Large intestine (tissue), 3 donors: ENCODE data around the gene RPL28. TPM values are rescaled to one million over a fixed set of nuclear protein-coding genes. Genes with fewer than 3 reads are reported as not detected.
"Not testable (repeated sequence)": the region's sequence is repeated elsewhere in the genome, so short reads cannot be mapped to it uniquely, and the experiment has no call there.

Experiments used
- DNase-seq, 2 donors: peaks; one replicate each; pipeline versions ENCODE4 v3.0.0 to v3.0.0-alpha.2; 2013
- H3K27ac ChIP-seq: one replicate; pipeline ENCODE4 v1.5.1; 2013; ENCODE audit warnings: low read length
- H3K27me3 ChIP-seq: 2 replicates; pipeline ENCODE4 v1.6.1; 2013; ENCODE audit warnings: low read length; ENCODE audit not compliant: control insufficient read depth, insufficient read depth
- H3K36me3 ChIP-seq: 2 replicates; pipeline ENCODE4 v1.6.1; 2013; ENCODE audit warnings: low read length; ENCODE audit not compliant: control insufficient read depth, insufficient read depth
- H3K4me1 ChIP-seq: one replicate; pipeline ENCODE4 v1.6.1; 2013; ENCODE audit warnings: low read length; ENCODE audit not compliant: control insufficient read depth, insufficient read depth
- H3K4me3 ChIP-seq: one replicate; pipeline ENCODE4 v1.5.1; 2013; ENCODE audit warnings: low read length
- H3K9me3 ChIP-seq: one replicate; pipeline ENCODE4 v1.6.1; 2013; ENCODE audit warnings: mild to moderate bottlenecking, low read depth, low read length, moderate library complexity; ENCODE audit not compliant: control insufficient read depth
- whole genome bisulfite sequencing: methylation state at CpG from one replicate; pipeline ENCODE4 v1.1.5; 2013; ENCODE audit warnings: low lambda C conversion rate; ENCODE audit not compliant: insufficient coverage; 5-methylcytosine and 5-hydroxymethylcytosine counted together
- polyA plus RNA-seq: library from polyadenylated mRNA; unstranded; fragments of 120-200 nt; gene quantifications from one replicate; pipeline ENCODE4 v1.2.1, GENCODE V29; 2013

RPL28 gene
- polyA plus RNA-seq, 1 donor = 2,127 TPM

DNA sequence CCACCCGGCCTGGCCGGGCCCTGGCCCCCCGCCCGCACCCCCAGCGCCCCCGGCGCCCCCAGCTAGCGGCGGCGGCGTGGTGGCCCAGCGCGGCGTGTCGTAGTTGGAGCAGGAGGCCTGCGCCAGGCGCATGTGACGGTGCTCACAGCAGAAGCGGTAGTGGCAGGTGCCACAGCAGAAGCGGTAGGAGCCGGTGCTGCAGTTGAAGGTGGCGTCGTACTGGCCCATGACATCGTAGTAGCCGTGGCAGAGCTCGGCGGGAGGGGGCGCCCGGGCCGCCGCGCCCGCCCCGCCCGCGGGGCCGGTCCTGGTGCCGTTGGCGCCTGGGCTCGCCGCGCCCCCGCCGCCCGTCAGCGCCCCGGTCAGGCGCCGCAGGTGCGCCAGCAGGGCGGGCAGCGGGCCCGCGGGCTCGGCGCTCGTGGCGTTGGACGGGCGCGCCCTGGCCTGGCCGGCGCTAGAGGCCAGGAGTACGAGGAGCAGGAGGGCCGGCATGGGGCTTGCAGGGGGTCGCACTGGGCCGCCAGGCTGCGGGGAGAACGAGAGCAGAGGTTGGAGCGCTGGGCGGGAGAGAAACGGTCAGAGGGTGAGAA lies 56.7 kb downstream of the RPL28 start:
- peaks cover 4% of the 10 kb centered on the region for H3K4me1 ChIP-seq
- DNase-seq = no peak
- H3K36me3 ChIP-seq = no peaks in the 10 kb centered on the region
- no peak overlapping the region for H3K4me3 ChIP-seq
- H3K9me3 ChIP-seq = peaks cover 9% of the 10 kb centered on the region
- H3K27ac ChIP-seq = no peak overlapping the region
- peaks cover 84% of the 10 kb centered on the region for H3K27me3 ChIP-seq
- WGBS = no CpG with 5 or more reads among the region's 72 CpGs

DNA sequence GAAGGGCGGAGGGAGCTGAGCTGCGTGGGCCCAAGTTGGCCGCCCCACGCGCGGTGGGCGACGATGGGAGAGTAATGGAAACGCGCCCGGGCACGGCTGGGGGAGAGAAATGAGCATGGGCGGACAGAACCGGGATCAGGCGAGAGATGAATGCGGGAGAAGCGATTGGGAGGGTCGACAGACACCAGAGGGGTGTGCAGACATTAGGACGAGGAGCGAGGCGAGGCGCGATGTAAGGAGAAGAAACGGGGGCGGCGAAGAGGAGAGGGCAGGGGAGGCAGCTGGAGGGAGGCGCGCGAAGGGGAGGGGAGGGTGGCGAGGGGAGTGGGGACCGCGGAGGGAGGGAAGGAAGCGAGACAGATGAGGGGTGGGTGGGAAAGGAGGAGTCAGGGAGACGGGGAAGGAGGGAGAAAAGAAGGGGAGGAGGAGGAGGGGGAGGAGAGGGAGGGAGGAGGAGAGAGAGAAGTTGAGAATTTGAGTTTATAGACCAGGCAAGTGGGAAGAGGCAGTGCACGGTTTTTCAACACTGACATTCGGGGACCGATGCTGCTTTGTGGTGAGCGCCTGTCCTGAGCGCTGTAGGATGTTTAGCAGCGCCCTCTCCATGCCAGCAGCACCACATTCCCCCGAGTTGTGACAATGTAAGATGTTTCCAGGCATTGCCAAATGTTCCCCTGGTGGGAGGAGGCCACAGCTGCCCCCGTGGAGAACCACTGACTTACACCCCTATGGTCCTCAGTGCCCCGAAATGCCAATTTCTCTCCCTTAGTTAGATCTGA lies 57.5 kb downstream of the RPL28 start, which contains the start of gene SHISA7:
Gene SHISA7, minus strand, starts transcription at position 256 of the 779 bp plus-strand sequence. CDS start 437 bp downstream, outside the sequence.
- WGBS = no CpG with 5 or more reads among the region's 43 CpGs
- H3K36me3 ChIP-seq = no peaks in the 10 kb centered on the region
- no peak within 1 kb of the TSS for H3K27ac ChIP-seq
- no peak within 1 kb of the TSS for H3K4me3 ChIP-seq
- peaks cover 4% of the 10 kb centered on the region for H3K4me1 ChIP-seq
- H3K9me3 ChIP-seq = peaks cover 9% of the 10 kb centered on the region
- peaks cover 86% of the 10 kb centered on the region for H3K27me3 ChIP-seq
- no peak for DNase-seq

DNA sequence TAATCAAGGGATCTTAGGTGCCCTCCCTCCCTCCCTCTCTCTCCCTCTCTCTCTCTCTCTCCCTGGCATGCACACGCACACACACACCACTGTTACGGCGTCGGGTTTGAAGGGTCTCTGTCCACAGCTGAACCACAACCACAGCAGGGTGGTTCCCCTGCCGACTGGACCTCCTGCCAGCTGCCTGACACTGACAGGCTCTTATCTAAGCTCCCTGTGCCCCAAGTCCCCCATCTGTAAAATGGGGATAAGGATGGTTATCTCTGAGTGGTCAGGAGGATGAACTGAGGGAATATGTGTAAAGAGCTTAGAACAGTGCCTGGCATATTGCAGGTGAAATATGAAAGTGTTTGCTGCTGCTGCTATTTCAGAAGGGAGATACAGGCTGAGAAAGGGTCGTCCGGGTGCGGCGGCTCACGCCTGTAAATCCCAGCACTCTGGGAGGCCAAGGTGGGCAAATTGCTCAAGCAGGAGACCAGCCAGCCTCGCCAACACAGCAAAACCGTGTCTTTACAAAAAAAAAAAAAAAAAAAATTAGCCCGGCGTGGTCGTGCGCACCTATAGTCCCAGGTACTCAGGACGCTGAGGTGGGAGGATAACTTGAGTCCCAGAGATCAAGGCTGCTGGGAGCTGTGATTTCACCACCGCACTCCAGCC lies 58.2 kb downstream of the RPL28 start:
- H3K27me3 ChIP-seq = peaks cover 79% of the 10 kb centered on the region

DNA sequence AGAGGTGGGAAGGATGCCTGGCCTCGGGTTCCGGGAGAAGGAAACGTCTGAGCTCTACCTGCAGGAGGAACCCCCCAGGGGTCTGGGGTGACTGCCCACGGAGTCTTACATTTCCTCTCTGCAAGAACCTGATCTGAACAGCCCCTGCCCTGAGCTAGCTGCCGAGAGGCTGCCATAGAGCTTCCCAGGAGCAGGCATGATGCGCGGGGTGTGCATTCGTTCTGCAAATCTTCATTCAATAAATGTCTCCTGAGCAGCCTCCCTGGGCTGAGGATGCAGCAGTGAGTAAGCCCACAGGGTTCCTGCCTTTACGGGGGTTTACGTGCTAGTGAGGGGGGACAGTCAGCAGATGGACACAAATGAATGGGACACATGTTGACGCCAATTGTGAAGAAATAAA lies 58.9 kb downstream of the RPL28 start:
- Histone ChIP-seq H3K4me3 (no peak overlapping the region), H3K27ac (no peak overlapping the region), H3K27me3 (peaks cover 79% of the 10 kb centered on the region), H3K9me3 (peaks cover 14% of the 10 kb centered on the region), H3K36me3 (no peaks in the 10 kb centered on the region), H3K4me1 (peaks cover 4% of the 10 kb centered on the region)
- no peak for DNase-seq
- WGBS = 74% methylated on average over 3 of the region's 11 CpGs

More for the DNA sequence above, 58.2 kb downstream of the RPL28 start:
- Histone ChIP-seq H3K9me3 (peaks cover 9% of the 10 kb centered on the region), H3K4me1 (peaks cover 4% of the 10 kb centered on the region), H3K4me3 (no peak overlapping the region), H3K27ac (no peak overlapping the region), H3K36me3 (no peaks in the 10 kb centered on the region)
- WGBS = no CpG with 5 or more reads among the region's 18 CpGs
- DNase-seq = no peak

DNA sequence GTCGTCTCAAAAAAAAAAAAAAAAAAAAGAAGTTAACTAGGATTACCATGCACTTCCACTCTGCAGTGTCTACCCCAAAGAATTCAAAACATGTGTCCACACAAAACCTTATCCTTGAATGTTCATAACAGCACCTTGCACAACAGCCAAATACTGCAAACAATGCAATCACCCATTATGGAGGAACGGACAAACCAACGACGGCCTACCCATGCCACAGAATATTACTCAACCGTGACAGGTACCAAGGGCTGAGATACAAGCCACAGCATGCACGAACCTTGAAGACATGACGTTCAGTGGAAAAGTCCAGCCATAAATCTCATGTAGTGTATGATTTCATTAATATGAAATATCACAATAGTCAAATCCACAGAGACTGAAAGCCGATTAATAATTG lies 60.3 kb downstream of the RPL28 start:
- H3K4me3 ChIP-seq = no peak overlapping the region
- H3K36me3 ChIP-seq = no peaks in the 10 kb centered on the region
- no peak for DNase-seq
- peaks cover 76% of the 10 kb centered on the region for H3K27me3 ChIP-seq
- no peak overlapping the region for H3K27ac ChIP-seq
- H3K9me3 ChIP-seq = peaks cover 9% of the 10 kb centered on the region
- H3K4me1 ChIP-seq = no peaks in the 10 kb centered on the region
- no CpG with 5 or more reads among the region's 8 CpGs for WGBS

DNA sequence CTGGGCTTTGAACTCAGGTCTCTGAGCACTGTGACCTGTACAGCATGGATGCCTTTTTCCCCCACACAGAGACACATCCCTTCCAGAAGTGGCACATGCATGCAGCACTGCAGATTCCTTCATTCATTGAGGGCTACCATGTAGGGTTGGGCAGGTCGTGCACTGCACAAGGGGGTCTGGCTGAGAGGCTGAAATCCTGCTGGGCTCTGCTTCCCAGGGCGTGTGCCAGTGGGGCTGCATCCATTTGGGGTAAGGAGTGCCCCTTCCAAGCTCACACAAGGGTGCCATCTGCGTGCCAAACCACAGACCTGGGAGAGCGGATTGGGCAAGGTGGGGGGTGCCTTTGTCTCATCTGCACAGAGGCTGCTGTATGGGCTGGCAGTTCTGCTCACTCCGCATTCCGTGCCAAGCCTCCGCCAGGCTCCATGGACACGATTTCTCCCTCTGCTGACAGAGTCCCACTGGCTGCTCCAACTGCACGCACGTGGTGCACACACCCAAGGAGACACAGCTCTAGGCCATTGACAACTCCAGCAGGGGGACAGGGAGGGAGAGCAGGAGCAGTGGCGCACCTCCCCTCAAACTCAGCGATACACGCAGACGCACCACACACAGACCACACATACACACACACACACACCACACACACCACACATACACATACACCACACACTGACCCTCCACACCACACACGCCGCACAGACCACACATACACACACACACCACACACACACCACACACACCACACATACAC lies 61.9 kb downstream of the RPL28 start:
- Histone ChIP-seq H3K4me3 (no peak overlapping the region), H3K27me3 (peaks cover 79% of the 10 kb centered on the region), H3K9me3 (peaks cover 9% of the 10 kb centered on the region), H3K4me1 (no peaks in the 10 kb centered on the region), H3K36me3 (no peaks in the 10 kb centered on the region), H3K27ac (no peak overlapping the region)
- no CpG with 5 or more reads among the region's 16 CpGs for WGBS
- DNase-seq = no peak

DNA sequence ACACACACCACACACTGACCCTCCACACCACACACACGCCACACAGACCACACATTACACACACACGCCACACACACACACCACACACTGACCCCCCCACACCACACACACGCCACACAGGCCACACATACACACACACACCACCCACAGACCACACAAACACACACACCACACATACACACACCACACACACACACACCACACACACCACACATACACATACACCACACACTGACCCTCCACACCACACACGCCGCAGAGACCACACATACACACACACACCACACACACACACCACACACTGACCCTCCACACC lies 62.4 kb downstream of the RPL28 start:
- peaks cover 76% of the 10 kb centered on the region for H3K27me3 ChIP-seq
- not testable (repeated sequence) for H3K4me3 ChIP-seq, H3K9me3 ChIP-seq, DNase-seq, H3K27ac ChIP-seq, H3K4me1 ChIP-seq, H3K36me3 ChIP-seq
- WGBS = no CpG with 5 or more reads among the region's 5 CpGs

DNA sequence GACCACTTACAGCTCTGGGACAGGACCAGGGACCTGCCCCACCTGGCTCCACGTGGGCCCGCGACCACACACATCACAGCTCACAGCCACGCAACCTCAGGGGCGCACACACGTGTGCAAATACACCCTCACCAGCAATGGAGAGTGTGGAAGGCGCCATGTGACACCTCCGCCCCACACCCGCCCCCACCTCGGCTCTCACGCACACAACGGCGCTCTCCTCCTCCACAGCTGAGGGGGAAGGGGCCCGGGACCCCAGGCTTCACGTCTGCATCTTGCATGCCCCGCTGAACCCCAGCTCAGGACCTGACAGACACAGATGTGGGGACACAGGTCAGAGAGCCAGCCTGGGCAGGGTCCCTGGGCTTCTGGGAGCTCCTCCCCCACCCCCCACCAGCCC lies 63.7 kb downstream of the RPL28 start:
- peaks cover 4% of the 10 kb centered on the region for H3K36me3 ChIP-seq
- H3K27me3 ChIP-seq = peaks cover 65% of the 10 kb centered on the region
- peaks cover 9% of the 10 kb centered on the region for H3K9me3 ChIP-seq
- H3K4me1 ChIP-seq = peaks cover 8% of the 10 kb centered on the region
- no peak overlapping the region for H3K27ac ChIP-seq
- no peak for DNase-seq
- WGBS = no CpG with 5 or more reads among the region's 16 CpGs
- no peak overlapping the region for H3K4me3 ChIP-seq

DNA sequence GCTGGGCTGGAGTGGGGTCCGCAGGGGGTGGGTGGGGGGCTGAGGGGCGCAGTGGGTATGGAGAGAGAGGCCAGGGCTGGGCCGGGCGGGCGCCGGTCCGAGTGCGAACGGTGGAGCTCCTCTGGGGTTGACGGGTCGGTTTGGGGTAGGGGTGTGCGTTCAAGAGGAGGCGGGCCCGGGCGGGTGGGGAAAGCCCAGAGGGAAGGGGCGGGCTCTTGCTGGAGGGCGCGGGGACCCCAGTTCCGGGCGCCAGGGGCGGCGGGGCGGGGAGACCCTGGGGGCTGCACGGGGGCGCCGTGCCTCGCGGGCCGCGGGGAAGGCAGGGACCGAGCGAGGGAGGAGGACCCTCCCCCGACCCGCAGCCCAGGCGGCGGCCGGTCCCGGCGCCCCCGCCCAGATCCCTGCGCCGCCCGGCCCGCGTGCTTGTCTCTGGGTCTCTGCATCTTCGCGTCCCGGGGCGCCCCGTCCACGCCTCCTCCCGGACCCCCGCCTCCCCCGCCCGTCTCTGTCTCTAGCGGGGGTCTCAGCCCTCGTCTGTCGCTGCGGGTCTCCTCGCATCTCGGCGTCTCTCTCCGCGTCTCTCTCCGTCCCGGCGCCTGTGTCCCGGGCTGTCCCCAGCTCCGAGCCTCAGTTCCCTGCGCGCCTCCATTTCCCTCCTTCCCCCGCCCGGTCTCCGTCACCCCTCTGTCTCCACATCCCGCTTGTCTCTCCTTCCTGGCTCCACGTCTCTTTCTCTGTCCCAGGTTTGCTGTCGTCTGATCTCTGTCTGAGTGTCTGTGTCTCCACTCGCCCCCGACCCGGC lies 65.6 kb downstream of the RPL28 start:
- WGBS = 0% methylated on average over 4 of the region's 80 CpGs
- Histone ChIP-seq H3K9me3 (peaks cover 9% of the 10 kb centered on the region), H3K36me3 (peaks cover 9% of the 10 kb centered on the region), H3K4me3 (no peak overlapping the region), H3K27ac (no peak overlapping the region), H3K27me3 (peaks cover 49% of the 10 kb centered on the region), H3K4me1 (peaks cover 8% of the 10 kb centered on the region)
- DNase-seq = no peak
